ENCODE results near the gene ARL5B.

Gene ARL5B

GRCh38 chr10:18610517-18610916, 48.7 kb upstream of the ARL5B start (continued):
- TF ChIP-seq ZSCAN30 (tag by site-specific recombination; IDR thresholded peaks at IDR 0.05) (no peak), ZNF423 (tag by site-specific recombination; IDR thresholded peaks at IDR 0.05) (no peak), ZNF692 (tag by site-specific recombination; IDR thresholded peaks at IDR 0.05) (0 out of 2 replicates have a peak, but pooled peaks have one; percentile 13), HIC1 (tag by site-specific recombination; IDR thresholded peaks at IDR 0.05) (peak; percentile 51; the same call in 1 of the 2 replicates), TRIM28 (IDR thresholded peaks at IDR 0.05; ENCODE audit: borderline replicate concordance, low read length) (peak; percentile 67; the same call in 1 of the 2 replicates), ZNF707 (tag by site-specific recombination; IDR thresholded peaks at IDR 0.05) (no peak), MEIS1 (CRISPR knock-in tag; IDR thresholded peaks at IDR 0.05; ENCODE audit: borderline replicate concordance) (no peak), ZFHX2 (tag by site-specific recombination; conservative IDR thresholded peaks at IDR 0.05) (no peak), ZNF664 (tag by site-specific recombination; IDR thresholded peaks at IDR 0.05) (peak; percentile 73; the same call in 1 of the 2 replicates), PATZ1 (tag by site-specific recombination; IDR thresholded peaks at IDR 0.05) (no peak), IKZF3 (tag by site-specific recombination; IDR thresholded peaks at IDR 0.05) (peak; percentile 78), ZNF324 (tag by site-specific recombination; IDR thresholded peaks at IDR 0.05) (no peak), ZNF626 (tag by site-specific recombination; IDR thresholded peaks at IDR 0.05) (no peak), MYNN (tag by site-specific recombination; IDR thresholded peaks at IDR 0.05; ENCODE audit: borderline replicate concordance) (no peak), BCL6B (tag by site-specific recombination; IDR thresholded peaks at IDR 0.05) (no peak), ZNF16 (tag by site-specific recombination; IDR thresholded peaks at IDR 0.05; ENCODE audit: low read depth) (no peak), ZBTB11 (tag by site-specific recombination; conservative IDR thresholded peaks at IDR 0.05; ENCODE audit: low read depth) (no peak), ZNF184 (tag by site-specific recombination; IDR thresholded peaks at IDR 0.05) (no peak), ZNF19 (tag by site-specific recombination; IDR thresholded peaks at IDR 0.05; ENCODE audit: low read depth) (no peak), ZNF670 (tag by site-specific recombination; IDR thresholded peaks at IDR 0.05; ENCODE audit: low read depth) (no peak), SALL2 (tag by site-specific recombination; IDR thresholded peaks at IDR 0.05; ENCODE audit: borderline replicate concordance) (no peak), ZNF488 (tag by site-specific recombination; IDR thresholded peaks at IDR 0.05) (no peak), ZNF610 (tag by site-specific recombination; IDR thresholded peaks at IDR 0.05; ENCODE audit: borderline replicate concordance) (no peak), OVOL3 (tag by site-specific recombination; IDR thresholded peaks at IDR 0.05) (no peak), ZBTB44 (tag by site-specific recombination; IDR thresholded peaks at IDR 0.05) (no peak), ZNF561 (tag by site-specific recombination; IDR thresholded peaks at IDR 0.05; ENCODE audit: borderline replicate concordance) (no peak), ZNF792 (tag by site-specific recombination; IDR thresholded peaks at IDR 0.05) (no peak)

Measured in HEK293 (cell line).